ENCODE results near the gene CUX1. TPM values are rescaled to one million over a fixed set of nuclear protein-coding genes. Genes with fewer than 3 reads are reported as not detected.

CUX1 gene
- total and polyA plus RNA-seq, 10 of the 15 experiments (the other 5 are each of a cell fraction or from before 2014, with no cell fraction given), result 6.1 to 48.6 (median 25.9) TPM

DNA sequence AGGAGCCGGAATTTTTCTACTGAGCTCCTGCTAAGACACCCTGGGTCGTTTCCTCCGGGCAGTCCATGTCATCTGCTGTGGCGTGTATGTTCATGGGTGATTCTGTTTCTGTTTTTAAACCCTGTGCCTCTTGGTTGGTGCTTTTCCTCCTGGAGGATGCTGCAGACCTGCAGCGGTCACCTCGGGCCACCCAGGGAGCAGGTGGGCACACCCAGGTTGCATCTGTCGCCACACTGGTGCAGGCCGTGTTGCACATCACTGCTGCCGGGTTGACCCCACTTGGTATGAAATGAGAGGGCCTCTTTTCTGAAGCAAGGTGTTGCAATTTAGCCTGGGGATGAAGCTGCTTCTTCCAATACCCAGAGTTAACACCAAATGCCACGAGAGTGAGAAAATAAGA lies 127.2 kb downstream of the CUX1 start:
- SMC1A ChIA-PET (ENCODE audit: uncharacterized antibody, unreplicated experiment), result no interaction called here
- H3K27ac ChIP-seq (ENCODE audit: control insufficient read depth, insufficient read depth), result no peak overlapping the region
- POLR2A ChIA-PET, result no interaction called here
- H4K20me1 ChIP-seq (ENCODE audit: control insufficient read depth, insufficient read depth), result no peaks in the 10 kb centered on the region
- ATAC-seq (no peak), DNase-seq (ENCODE audit: low read depth, low spot score) (no peak), FAIRE-seq (no peak)
- no peak overlapping the region for H2AFZ ChIP-seq (ENCODE audit: control insufficient read depth, low read depth, low read length)
- peaks cover 0 to 1% of the 10 kb centered on the region in 2 experiments; a peak in 1 of 4 replicates for H3K36me3 ChIP-seq (ENCODE audit: control insufficient read depth in 2 of 2, insufficient read depth in 2 of 2, low read length in 1 of 2)
- no peak for TF ChIP-seq ZBED1 (IDR thresholded peaks at IDR 0.05; ENCODE audit: borderline replicate concordance)
- no peak for TF ChIP-seq SKIL (IDR thresholded peaks at IDR 0.05; ENCODE audit: low read depth, poor library complexity, severe bottlenecking)
- no peak for TF ChIP-seq ZNF207 (IDR thresholded peaks at IDR 0.05; ENCODE audit: borderline replicate concordance)
- no peak for TF ChIP-seq IKZF2 (IDR thresholded peaks at IDR 0.05)
- TF ChIP-seq, protein P1, sequence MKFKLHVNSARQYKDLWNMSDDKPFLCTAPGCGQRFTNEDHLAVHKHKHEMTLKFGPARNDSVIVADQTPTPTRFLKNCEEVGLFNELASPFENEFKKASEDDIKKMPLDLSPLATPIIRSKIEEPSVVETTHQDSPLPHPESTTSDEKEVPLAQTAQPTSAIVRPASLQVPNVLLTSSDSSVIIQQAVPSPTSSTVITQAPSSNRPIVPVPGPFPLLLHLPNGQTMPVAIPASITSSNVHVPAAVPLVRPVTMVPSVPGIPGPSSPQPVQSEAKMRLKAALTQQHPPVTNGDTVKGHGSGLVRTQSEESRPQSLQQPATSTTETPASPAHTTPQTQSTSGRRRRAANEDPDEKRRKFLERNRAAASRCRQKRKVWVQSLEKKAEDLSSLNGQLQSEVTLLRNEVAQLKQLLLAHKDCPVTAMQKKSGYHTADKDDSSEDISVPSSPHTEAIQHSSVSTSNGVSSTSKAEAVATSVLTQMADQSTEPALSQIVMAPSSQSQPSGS (IDR thresholded peaks at IDR 0.05; ENCODE audit: low read length), result no peak
- no peak for TF ChIP-seq MEF2A (IDR thresholded peaks at IDR 0.05; ENCODE audit: insufficient read depth, low read depth, low read length)
- H3K27me3 ChIP-seq (replicated peaks in 1 of 2; ENCODE audit: control insufficient read depth in 2 of 2, insufficient read depth in 2 of 2, low read length in 1 of 2), result no peaks in the 10 kb centered on the region
- no peak overlapping the region for H3K4me2 ChIP-seq (ENCODE audit: control insufficient read depth, insufficient read depth)
- peaks cover 4% of the 10 kb centered on the region; the same call in 1 of the 2 replicates for H3K79me2 ChIP-seq (ENCODE audit: control insufficient read depth, insufficient read depth, low read length)
- no peak overlapping the region for H3K9ac ChIP-seq (ENCODE audit: control insufficient read depth, insufficient read depth, low read length)
- intact Hi-C loops (cut with micrococcal nuclease; ENCODE audit: unreplicated experiment) (no loop called here), in situ Hi-C loops (cut with MboI) (no loop called here)
- BruUV-seq (replicated peaks), result no TSS peak
- RAD21 ChIA-PET (ENCODE audit: unreplicated experiment), result no interaction called here
- CTCF ChIA-PET, result no interaction called here
- peaks cover 30% of the 10 kb centered on the region for H3K4me1 ChIP-seq (ENCODE audit: control insufficient read depth, insufficient read depth, low read length)
- no peak overlapping the region for H3K4me3 ChIP-seq
- 80% methylated on average over 10 of the region's 10 CpGs for WGBS (ENCODE audit: insufficient coverage, insufficient replicate concordance, low lambda C conversion rate, missing lambda C conversion rate)
- no peaks in the 10 kb centered on the region for H3K9me3 ChIP-seq (replicated peaks; ENCODE audit: control insufficient read depth, insufficient read depth, low read length)
